ENCODE measurements around the gene TMEM129.
"Not testable (repeated sequence)": the region's sequence is repeated elsewhere in the genome, so short reads cannot be mapped to it uniquely, and the experiment has no call there.

TMEM129 gene

GRCh38 chr4:1716065-1716945 is 4.8 kb downstream of the TMEM129 start:
- no peak for FAIRE-seq
- no peak for TF ChIP-seq POLR2A (IDR thresholded peaks at IDR 0.05; ENCODE audit: low read depth, low read length)

GRCh38 chr4:1715002-1715758 is 5.9 kb downstream of the TMEM129 start:
- DNase-seq (ENCODE audit: insufficient read length, low spot score) (no peak), FAIRE-seq (no peak)
- no peak for TF ChIP-seq POLR2A (IDR thresholded peaks at IDR 0.05; ENCODE audit: low read depth, low read length)

More at GRCh38 chr4:1716065-1716945, 4.8 kb downstream of the TMEM129 start:
- no peak for DNase-seq (ENCODE audit: insufficient read length, low spot score)

GRCh38 chr4:1714303-1715001 is 6.7 kb downstream of the TMEM129 start:
- TF ChIP-seq POLR2A (IDR thresholded peaks at IDR 0.05; ENCODE audit: low read depth, low read length) = no peak
- FAIRE-seq (no peak), DNase-seq (ENCODE audit: insufficient read length, low spot score) (no peak)

GRCh38 chr4:1713003-1713851 is 7.9 kb downstream of the TMEM129 start:
- DNase-seq (ENCODE audit: insufficient read length, low spot score) = no peak
- FAIRE-seq = no peak
- no peak for TF ChIP-seq POLR2A (IDR thresholded peaks at IDR 0.05; ENCODE audit: low read depth, low read length)

- FAIRE-seq (no peak), DNase-seq (ENCODE audit: insufficient read length, low spot score) (peak; percentile 87)
- TF ChIP-seq POLR2A (IDR thresholded peaks at IDR 0.05; ENCODE audit: low read depth, low read length) = peak; percentile 93
Measured at GRCh38 chr4:1712216-1713002, 8.7 kb downstream of the TMEM129 start, which contains the start of gene SLBP. SLBP (minus strand) TSS chr4:1712319; CDS start chr4:1712188, 131 bp downstream.

- TF ChIP-seq POLR2A (IDR thresholded peaks at IDR 0.05; ENCODE audit: low read depth, low read length) = no peak
- FAIRE-seq (no peak), DNase-seq (ENCODE audit: insufficient read length, low spot score) (no peak)
Measured at GRCh38 chr4:1711571-1712215, 9.4 kb downstream of the TMEM129 start.

GRCh38 chr4:1711055-1711570 is 10.0 kb downstream of the TMEM129 start:
- no peak for FAIRE-seq
- TF ChIP-seq POLR2A (IDR thresholded peaks at IDR 0.05; ENCODE audit: low read depth, low read length) = no peak
- DNase-seq (ENCODE audit: insufficient read length, low spot score) = no peak

GRCh38 chr4:1708581-1708980 is 12.5 kb downstream of the TMEM129 start:
- DNase-seq (ENCODE audit: insufficient read length, low spot score) = no peak
- TF ChIP-seq POLR2A (IDR thresholded peaks at IDR 0.05; ENCODE audit: low read depth, low read length) = no peak
- FAIRE-seq = no peak

GRCh38 chr4:1706358-1706757 is 14.8 kb downstream of the TMEM129 start:
- no peak for DNase-seq (ENCODE audit: insufficient read length, low spot score)
- no peak for FAIRE-seq
- no peak for TF ChIP-seq POLR2A (IDR thresholded peaks at IDR 0.05; ENCODE audit: low read depth, low read length)

- no peak for DNase-seq (ENCODE audit: insufficient read length, low spot score)
- no peak for FAIRE-seq
- no peak for TF ChIP-seq POLR2A (IDR thresholded peaks at IDR 0.05; ENCODE audit: low read depth, low read length)
Measured at GRCh38 chr4:1705732-1706131, 15.4 kb downstream of the TMEM129 start.

- FAIRE-seq (no peak), DNase-seq (ENCODE audit: insufficient read length, low spot score) (no peak)
- no peak for TF ChIP-seq POLR2A (IDR thresholded peaks at IDR 0.05; ENCODE audit: low read depth, low read length)
Measured at GRCh38 chr4:1703867-1704266, 17.3 kb downstream of the TMEM129 start.

- not testable (repeated sequence) for DNase-seq (ENCODE audit: insufficient read length, low spot score); FAIRE-seq
Measured at GRCh38 chr4:1701671-1702070, 19.5 kb downstream of the TMEM129 start.
